Gastroesophageal sphincter (tissue), 3 donors: ENCODE measurements around the gene VPS26C.

Experiments used
- POLR2A ChIP-seq, 2 donors: fragments of 450-650 bp; IDR thresholded peaks; one replicate each; pipeline ENCODE4 v1.6.1; 2017; ENCODE audit warnings: antibody characterized with exemption in 2 of 2, mild to moderate bottlenecking in 2 of 2, moderate library complexity in 1 of 2
- POLR2AphosphoS5 ChIP-seq: sonication (generic); formaldehyde crosslinking; IDR thresholded peaks from one replicate; pipeline ENCODE4 v1.6.1; 2017; ENCODE audit warnings: antibody characterized with exemption
- TF ChIP-seq, protein P1 (sequence below), 4 experiments: fragments of 200-600 bp in 2 of 4; fragments of 450-650 bp in 2 of 4; sonication (generic) in 1 of 4; IDR thresholded peaks; one replicate each; pipeline ENCODE4 v1.5.1; 2017 to 2019; ENCODE audit warnings: antibody characterized with exemption in 4 of 4, mild to moderate bottlenecking in 2 of 4, moderate library complexity in 2 of 4

DNA sequence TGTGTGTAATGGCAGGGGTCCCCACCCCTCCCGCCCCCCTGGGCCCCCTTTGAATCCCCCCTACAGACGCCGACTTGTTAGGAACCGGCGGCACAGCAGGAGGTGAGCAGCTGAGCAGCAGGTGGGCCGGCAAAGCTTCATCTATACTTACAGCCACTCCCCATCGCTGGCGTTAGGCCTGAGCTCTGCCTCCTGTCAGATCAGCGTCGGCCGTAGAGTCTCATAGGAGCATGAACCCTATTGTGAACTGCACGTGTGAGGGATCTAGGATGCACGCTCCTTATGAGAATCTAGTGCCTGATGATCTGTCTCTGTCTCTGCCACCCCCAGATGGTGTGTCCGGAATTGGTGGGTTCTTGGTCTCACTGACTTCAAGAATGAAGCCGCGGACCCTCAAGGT is 14.9 kb upstream of the VPS26C start:
- TF ChIP-seq, protein P1, sequence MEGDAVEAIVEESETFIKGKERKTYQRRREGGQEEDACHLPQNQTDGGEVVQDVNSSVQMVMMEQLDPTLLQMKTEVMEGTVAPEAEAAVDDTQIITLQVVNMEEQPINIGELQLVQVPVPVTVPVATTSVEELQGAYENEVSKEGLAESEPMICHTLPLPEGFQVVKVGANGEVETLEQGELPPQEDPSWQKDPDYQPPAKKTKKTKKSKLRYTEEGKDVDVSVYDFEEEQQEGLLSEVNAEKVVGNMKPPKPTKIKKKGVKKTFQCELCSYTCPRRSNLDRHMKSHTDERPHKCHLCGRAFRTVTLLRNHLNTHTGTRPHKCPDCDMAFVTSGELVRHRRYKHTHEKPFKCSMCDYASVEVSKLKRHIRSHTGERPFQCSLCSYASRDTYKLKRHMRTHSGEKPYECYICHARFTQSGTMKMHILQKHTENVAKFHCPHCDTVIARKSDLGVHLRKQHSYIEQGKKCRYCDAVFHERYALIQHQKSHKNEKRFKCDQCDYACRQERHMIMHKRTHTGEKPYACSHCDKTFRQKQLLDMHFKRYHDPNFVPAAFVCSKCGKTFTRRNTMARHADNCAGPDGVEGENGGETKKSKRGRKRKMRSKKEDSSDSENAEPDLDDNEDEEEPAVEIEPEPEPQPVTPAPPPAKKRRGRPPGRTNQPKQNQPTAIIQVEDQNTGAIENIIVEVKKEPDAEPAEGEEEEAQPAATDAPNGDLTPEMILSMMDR (IDR thresholded peaks at IDR 0.05): no peak
- no peak for TF ChIP-seq POLR2AphosphoS5
- TF ChIP-seq POLR2A (IDR thresholded peaks at IDR 0.05): no peak
